Measurements from ENCODE around the gene SND1.

SND1 gene

GRCh38 chr7:128081808-128082207, 429.8 kb downstream of the SND1 start:
- Histone ChIP-seq H3K4me2 (ENCODE audit: low read length) (no peak overlapping the region), H3F3A (ENCODE audit: insufficient read depth, low read length) (no peaks in the 10 kb centered on the region), H3K4me1 (ENCODE audit: insufficient read depth, low read length, severe bottlenecking) (no peaks in the 10 kb centered on the region), H4K20me1 (ENCODE audit: insufficient read depth, low read length) (no peaks in the 10 kb centered on the region), H3K9me3 (ENCODE audit: low read length) (no peaks in the 10 kb centered on the region), H3K4me3 (ENCODE audit: low read depth, low read length, poor library complexity, severe bottlenecking) (no peak overlapping the region), H3K9me2 (ENCODE audit: low read depth, low read length) (no peaks in the 10 kb centered on the region), H3K27me3 (ENCODE audit: insufficient read depth, low read length) (no peaks in the 10 kb centered on the region), H2AFZ (ENCODE audit: low read length) (no peak overlapping the region), H3K27ac (ENCODE audit: low read depth, low read length, poor library complexity, severe bottlenecking) (no peak overlapping the region), H3K36me3 (ENCODE audit: insufficient read depth, low read length) (peaks cover 51% of the 10 kb centered on the region; the same call in 1 of the 2 replicates), H3K79me2 (ENCODE audit: insufficient read depth, low read length) (no peaks in the 10 kb centered on the region), H3K9ac (ENCODE audit: low read length) (no peak overlapping the region)
- TF ChIP-seq CTCF (IDR thresholded peaks at IDR 0.05; ENCODE audit: low read length) (no peak), EZH2 (IDR thresholded peaks at IDR 0.05; ENCODE audit: borderline replicate concordance, low read length) (no peak)

- no peak overlapping the region for H3K4me2 ChIP-seq (ENCODE audit: low read length)
Observed at GRCh38 chr7:128082431-128082830, 430.4 kb downstream of the SND1 start.

GRCh38 chr7:128084896-128085608, 433.1 kb downstream of the SND1 start:
- no peaks in the 10 kb centered on the region for H3K79me2 ChIP-seq (ENCODE audit: insufficient read depth, low read length)
- no peak overlapping the region for H3K9ac ChIP-seq (ENCODE audit: low read length)
- TF ChIP-seq EZH2 (IDR thresholded peaks at IDR 0.05; ENCODE audit: borderline replicate concordance, low read length) (no peak), CTCF (IDR thresholded peaks at IDR 0.05; ENCODE audit: low read length) (no peak)
- no peaks in the 10 kb centered on the region for H3K9me2 ChIP-seq (ENCODE audit: low read depth, low read length)
- no peaks in the 10 kb centered on the region for H4K20me1 ChIP-seq (ENCODE audit: insufficient read depth, low read length)
- H3K9me3 ChIP-seq (ENCODE audit: low read length), result no peaks in the 10 kb centered on the region
- peaks cover 68% of the 10 kb centered on the region; the same call in 1 of the 2 replicates for H3K36me3 ChIP-seq (ENCODE audit: insufficient read depth, low read length)
- no peak overlapping the region for H2AFZ ChIP-seq (ENCODE audit: low read length)
- H3K4me2 ChIP-seq (ENCODE audit: low read length), result no peak overlapping the region
- H3K4me3 ChIP-seq (ENCODE audit: low read depth, low read length, poor library complexity, severe bottlenecking), result no peak overlapping the region
- no peaks in the 10 kb centered on the region for H3F3A ChIP-seq (ENCODE audit: insufficient read depth, low read length)
- H3K4me1 ChIP-seq (ENCODE audit: insufficient read depth, low read length, severe bottlenecking), result no peaks in the 10 kb centered on the region
- H3K27ac ChIP-seq (ENCODE audit: low read depth, low read length, poor library complexity, severe bottlenecking), result no peak overlapping the region
- H3K27me3 ChIP-seq (ENCODE audit: insufficient read depth, low read length), result no peaks in the 10 kb centered on the region

More at GRCh38 chr7:128082431-128082830, 430.4 kb downstream of the SND1 start:
- Histone ChIP-seq H3K27me3 (ENCODE audit: insufficient read depth, low read length) (no peaks in the 10 kb centered on the region), H3K36me3 (ENCODE audit: insufficient read depth, low read length) (peaks cover 56% of the 10 kb centered on the region; the same call in 1 of the 2 replicates), H3F3A (ENCODE audit: insufficient read depth, low read length) (no peaks in the 10 kb centered on the region), H3K4me1 (ENCODE audit: insufficient read depth, low read length, severe bottlenecking) (no peaks in the 10 kb centered on the region), H3K4me3 (ENCODE audit: low read depth, low read length, poor library complexity, severe bottlenecking) (no peak overlapping the region), H3K79me2 (ENCODE audit: insufficient read depth, low read length) (no peaks in the 10 kb centered on the region), H3K27ac (ENCODE audit: low read depth, low read length, poor library complexity, severe bottlenecking) (no peak overlapping the region), H3K9me3 (ENCODE audit: low read length) (no peaks in the 10 kb centered on the region), H3K9ac (ENCODE audit: low read length) (no peak overlapping the region), H4K20me1 (ENCODE audit: insufficient read depth, low read length) (no peaks in the 10 kb centered on the region), H3K9me2 (ENCODE audit: low read depth, low read length) (no peaks in the 10 kb centered on the region), H2AFZ (ENCODE audit: low read length) (no peak overlapping the region)
- TF ChIP-seq CTCF (IDR thresholded peaks at IDR 0.05; ENCODE audit: low read length), result no peak

All from OCI-LY1 (cell line).